ENCODE results near the gene CPLX3.

Gene CPLX3

DNA sequence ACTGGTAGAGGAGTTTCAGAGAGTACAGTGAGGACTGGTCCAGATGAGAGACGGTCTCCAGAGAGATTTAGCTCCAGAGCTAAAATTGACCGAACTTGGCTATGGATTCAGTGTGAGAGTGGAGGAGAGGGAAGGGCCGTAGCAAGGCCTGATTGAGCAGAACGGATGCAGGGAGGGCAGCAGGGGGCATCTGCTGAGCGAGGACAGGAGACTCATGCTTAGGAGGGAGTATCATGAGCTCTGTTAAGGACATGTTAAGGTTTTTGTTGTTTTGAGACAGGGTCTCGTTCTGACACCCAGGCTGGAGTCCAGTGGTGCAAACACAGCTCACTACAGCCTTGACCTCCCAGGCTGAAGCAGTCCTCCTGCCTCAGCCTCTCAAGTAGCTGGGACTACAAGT, 21.5 kb upstream of the CPLX3 start:
- no peak for DNase-seq

- no peak for DNase-seq
Measured at GRCh38 chr15:74807282-74807681, 19.1 kb upstream of the CPLX3 start.

DNA sequence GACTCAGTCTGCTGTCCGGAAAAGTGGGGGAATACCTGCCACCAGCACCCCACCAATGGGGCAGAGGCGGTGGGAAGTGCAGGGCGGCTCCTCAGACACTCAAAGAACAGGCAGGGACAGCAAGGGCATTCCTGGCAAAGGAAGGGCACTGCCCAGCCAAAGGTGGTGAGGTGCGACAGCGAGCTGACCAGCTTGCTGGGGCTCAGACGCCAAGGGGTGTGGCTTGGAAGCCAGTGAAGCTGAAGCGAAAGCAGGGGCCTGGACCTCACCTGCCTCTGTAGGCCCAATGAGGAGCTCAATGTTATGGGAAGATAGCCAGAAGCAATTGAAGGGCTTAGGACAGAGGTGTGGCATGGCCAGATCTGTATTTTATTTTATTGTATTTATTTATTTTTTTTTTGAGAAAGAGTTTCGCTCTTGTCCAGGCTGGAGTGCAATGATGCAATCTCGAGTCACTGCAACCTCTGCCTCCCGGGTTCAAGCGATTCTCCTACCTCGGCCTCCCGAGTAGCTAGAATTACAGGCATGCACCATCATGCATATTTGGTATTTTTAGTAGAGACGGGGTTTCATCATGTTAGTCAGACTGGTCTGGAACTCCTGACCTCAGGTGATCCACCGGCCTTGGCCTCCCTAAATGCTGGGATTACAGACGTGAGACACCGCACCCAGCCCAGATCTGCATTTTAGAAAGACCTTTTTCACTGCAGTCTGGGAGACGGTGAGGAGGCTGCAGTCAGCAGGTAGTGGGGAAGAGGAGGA, 18.2 kb upstream of the CPLX3 start:
- no peak for DNase-seq

DNA sequence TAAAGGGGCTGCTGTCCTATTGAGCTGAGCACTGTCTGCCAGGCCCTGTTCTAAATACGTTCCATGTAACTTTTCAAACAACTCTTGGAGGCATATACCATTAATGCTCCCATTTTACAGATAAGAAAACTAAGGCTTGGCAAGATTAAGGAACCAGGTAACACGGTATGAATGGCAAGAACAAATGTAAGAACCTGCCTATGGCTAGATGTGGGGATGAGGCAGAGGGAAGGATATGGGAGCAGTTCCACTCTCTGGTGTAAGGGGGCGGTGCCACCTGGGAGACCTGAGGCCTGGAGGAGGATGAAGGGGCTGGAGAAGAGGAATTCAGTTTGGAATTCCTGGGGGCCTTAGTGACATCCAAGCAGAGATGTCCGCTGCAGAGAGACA, 17.6 kb upstream of the CPLX3 start:
- DNase-seq, result no peak

DNA sequence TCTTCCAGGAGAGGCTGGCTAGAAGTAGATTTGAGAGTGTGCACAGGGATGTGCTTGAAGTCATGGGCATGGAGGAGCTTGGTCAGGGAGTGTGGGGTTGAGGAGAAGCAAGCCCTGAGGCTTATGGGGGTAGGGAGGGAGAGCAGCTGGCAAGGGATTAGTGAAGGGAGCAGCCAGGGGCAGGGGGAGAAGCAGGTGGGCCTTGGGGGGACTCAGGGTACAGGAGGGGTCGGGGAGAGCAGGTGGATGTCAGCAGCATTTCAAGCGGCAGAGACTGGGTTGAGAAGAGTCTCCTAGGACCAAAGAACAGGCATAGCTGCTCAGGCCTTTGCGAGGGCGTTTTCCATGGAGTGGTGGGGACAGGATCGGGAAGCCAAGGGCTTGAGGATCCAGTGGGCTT, 17.2 kb upstream of the CPLX3 start:
- DNase-seq, result no peak

DNA sequence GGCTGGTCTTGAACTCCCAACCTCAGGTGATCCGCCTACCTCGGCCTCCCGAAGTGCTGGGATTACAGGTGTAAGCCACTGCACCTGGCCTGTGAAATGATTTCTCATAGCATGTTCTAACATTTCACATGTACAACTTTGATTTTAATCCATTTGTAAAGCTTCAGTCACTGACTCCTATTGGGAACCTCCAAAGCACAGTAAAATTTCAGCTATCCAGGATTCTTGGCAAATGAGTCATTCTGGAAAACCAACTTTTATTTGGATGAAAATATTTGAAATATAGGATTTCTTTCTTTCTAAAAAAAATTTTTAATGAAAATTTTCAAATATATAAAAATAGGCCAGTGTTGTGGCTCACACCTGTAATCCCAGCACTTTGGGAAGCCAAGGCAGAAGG, 16.5 kb upstream of the CPLX3 start:
- DNase-seq, result no peak

DNA sequence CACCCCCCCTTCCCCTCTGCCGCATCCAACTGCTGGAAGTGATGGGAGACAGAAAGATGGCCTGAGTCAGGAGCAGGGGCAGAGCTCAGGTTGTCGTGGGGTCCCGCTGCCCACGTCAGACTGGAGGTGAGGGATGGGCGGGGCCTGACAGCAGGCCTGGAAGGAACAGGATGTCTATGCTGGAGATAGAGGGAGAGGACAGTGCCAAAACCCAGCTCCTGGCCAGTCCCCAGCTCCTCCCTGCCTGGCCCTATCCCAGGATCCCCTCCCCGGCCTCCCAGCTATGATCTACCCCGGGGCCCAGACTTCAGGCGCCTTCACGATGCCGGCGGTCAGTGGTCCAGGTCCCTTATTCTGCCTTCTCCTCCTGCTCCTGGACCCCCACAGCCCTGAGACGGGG, 13.9 kb upstream of the CPLX3 start, which contains the start of gene LMAN1L:
Gene LMAN1L (plus strand): TSS at position 303 of the 400 bp plus-strand sequence. CDS start 20 bp downstream, at position 323.
- no peak for DNase-seq

- DNase-seq, result no peak
Measured at GRCh38 chr15:74815121-74815934, 11.1 kb upstream of the CPLX3 start.

DNA sequence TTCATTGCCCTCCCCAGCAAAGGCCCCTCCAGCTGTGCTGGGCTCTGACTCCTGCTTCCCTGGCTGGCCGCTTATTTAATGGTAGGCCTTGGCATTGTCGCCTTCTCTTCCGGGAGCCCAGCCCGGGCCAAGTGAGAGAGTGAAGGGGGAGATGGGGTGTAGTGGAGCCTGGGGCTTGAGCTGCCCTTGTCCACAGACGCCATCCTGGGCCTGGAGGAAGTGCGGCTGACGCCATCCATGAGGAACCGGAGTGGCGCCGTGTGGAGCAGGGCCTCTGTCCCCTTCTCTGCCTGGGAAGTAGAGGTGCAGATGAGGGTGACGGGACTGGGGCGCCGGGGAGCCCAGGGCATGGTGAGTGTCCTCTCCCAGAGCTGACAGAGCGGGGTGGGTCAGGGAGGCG, 10.5 kb upstream of the CPLX3 start:
- DNase-seq, result no peak

GRCh38 chr15:74816624-74817369, 9.6 kb upstream of the CPLX3 start:
- DNase-seq, result no peak

DNA sequence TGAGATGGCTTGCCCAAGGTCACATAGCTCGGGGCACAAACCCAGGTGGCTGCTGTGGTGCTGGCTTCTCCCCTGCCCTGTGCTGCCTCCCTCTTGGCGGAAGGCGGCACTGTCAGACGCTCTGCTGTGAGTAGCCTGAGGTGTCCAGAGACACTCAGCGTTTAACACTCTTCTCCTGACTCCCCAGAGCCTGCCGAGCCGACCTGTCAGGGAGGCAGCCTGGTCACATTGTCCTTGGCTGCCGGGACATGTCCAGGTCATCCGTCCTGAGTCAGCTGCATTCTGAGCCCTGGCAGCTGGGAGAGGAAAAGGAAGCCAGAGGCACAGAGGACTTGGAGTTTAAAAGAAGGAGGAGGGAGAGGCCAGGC, 9.1 kb upstream of the CPLX3 start:
- DNase-seq, result no peak

DNA sequence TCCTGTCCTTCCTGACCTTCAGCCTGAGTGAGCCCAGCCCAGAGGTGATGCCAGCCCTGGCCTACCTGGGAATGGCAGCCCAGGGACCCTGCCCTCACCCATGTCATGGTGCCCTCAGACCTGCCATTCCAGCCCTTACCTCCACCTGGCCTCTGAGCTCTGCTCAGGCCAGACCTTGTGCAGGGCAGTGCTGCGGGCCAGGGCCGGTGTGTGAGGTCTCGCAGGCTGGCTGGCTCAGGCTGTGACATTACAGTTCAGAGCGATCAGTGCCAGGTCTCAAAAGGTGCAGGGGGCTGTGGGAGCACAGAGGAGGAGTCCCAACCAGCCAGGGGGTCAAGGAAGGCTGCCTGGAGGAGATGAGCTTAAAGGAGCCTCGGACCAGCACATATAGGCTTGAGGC, 6.4 kb upstream of the CPLX3 start:
- no peak for DNase-seq

- no peak for DNase-seq
Measured at GRCh38 chr15:74821091-74821789, 5.2 kb upstream of the CPLX3 start.

DNA sequence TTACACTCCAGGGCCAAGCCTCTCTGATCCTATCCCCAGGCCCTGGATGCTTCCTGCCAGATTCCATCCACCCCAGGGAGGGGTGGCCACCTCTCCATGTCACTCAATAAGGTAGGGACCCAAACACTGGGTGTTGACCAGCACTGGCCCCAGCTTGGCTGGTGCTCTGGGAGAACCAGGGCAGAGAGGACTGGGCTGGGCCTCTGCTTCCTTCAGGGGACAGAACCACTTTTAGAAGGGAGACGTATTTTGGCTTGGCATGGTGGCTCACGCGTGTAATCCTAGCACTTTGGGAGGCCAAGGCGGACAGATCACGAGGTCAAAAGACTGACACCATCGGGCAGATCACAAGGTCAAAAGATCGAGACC, 4.7 kb upstream of the CPLX3 start:
- DNase-seq, result no peak

DNA sequence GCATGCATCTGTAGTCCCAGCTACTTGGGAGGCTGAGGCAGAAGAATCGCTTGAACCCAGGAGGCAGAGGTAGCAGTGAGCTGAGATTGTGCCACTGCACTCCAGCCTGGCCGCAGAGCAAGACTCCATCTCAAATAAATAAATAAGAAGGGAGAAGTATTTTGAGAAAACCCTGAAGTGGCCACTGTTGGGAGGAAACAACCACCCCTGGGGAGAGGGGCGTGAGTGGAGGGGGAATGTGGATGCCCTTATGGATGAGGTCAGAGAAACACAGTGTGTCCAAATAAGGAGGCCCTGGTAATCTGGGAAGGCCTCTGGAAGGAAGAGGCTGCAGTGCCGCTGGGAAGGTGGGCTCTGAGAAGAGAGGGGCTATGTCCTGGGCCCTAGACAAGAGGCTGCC, 4.2 kb upstream of the CPLX3 start:
- DNase-seq, result no peak

DNA sequence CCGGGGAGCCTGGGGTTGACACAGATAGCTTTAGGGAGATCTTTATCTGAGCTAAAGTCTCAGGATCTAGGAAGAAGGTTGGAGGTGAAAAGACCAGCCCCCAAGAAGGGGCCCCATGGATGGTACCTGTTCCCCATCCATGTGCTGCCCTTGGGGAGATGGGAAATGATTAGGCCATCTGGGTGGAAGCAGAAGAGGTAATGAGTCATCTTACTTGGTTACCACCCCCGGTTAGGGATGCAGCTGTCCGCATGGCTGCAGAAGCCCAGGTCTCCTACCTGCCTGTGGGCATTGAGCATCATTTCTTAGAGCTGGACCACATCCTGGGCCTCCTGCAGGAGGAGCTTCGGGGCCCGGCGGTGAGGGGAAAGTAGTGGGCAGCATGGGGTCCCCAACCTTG, 3.1 kb upstream of the CPLX3 start:
- no peak for DNase-seq

- no peak for DNase-seq
Measured at GRCh38 chr15:74824976-74825375, 1.5 kb upstream of the CPLX3 start.

GRCh38 chr15:74825866-74826265, 561 bp upstream of the CPLX3 start:
- DNase-seq, result no peak

DNA sequence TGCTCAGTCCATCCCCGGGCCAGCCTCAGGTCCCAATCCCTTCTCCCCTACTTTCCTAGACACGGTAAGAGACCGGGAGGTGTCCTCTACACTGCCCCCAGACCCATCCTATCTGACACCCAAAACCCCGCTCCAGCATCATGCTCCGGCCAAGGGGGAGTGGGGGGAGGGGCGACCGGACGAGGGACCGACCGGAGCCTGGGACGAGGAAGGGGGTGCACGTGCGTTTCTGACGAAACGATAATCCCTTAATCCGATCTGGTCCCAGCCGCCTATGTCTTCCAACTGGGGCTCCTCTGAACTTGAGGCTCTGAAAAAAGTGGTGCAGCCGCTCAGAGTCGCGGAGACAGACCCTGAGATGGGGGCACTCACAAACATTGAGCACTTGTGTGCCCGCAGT, 494 bp downstream of the CPLX3 start:
- DNase-seq, result no peak

- DNase-seq, result no peak
Measured at GRCh38 chr15:74827614-74828013, 1.2 kb downstream of the CPLX3 start.

- DNase-seq, result no peak
Measured at GRCh38 chr15:74828835-74829234, 2.4 kb downstream of the CPLX3 start.

DNA sequence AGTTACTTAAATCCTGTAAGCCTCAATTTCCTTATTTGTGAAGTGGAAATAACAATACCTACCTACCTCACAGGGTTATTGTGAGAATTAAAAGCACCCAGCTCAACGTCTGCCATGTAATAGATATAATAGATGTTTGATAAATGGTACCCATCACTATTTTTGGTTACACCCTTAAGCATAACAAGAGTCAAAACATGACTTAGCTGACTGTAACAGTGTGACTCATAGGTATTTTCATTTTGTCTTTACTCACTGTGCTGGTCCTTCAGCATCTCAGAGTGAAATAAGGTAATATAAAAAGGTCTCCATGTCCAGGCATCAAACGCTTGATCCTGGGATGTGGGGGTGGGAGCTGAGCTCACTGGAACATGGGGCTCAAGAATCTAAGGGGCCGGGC, 3.1 kb downstream of the CPLX3 start:
- DNase-seq, result no peak

GRCh38 chr15:74829991-74830390, 3.6 kb downstream of the CPLX3 start:
- no peak for DNase-seq

All from right forelimb (tissue), 1 donor.